Measurements from ENCODE around the gene WNT7A. TPM values are rescaled to one million over a fixed set of nuclear protein-coding genes. Genes with fewer than 3 reads are reported as not detected.

WNT7A gene
- total and polyA plus RNA-seq, 3 donors from 2014 or later: 1.1 to 3.3 (median 1.1) TPM

- 78 to 83% methylated on average over 4 of the region's 4 CpGs for WGBS, 2 donors
- H3K4me3 ChIP-seq: no peak overlapping the region
- no peaks in the 10 kb centered on the region for H3K36me3 ChIP-seq (ENCODE audit: low read depth, missing control alignments)
- DNase-seq: no peak
- H3K27me3 ChIP-seq: no peaks in the 10 kb centered on the region
- TF ChIP-seq CTCF (IDR thresholded peaks at IDR 0.05): no peak
- no peak for TF ChIP-seq POLR2A (IDR thresholded peaks at IDR 0.05)
- H3K4me1 ChIP-seq: no peaks in the 10 kb centered on the region
- no peak overlapping the region for H3K27ac ChIP-seq
- intact Hi-C loops (cut with DNase I; ENCODE audit: low total_unique reads): no loop called here
- H3K9me3 ChIP-seq: no peaks in the 10 kb centered on the region
Observed at GRCh38 chr3:13869761-13870343, 10.0 kb downstream of the WNT7A start.

- H3K4me1 ChIP-seq: no peaks in the 10 kb centered on the region
- no peak overlapping the region for H3K4me3 ChIP-seq
- intact Hi-C loops (cut with DNase I; ENCODE audit: low total_unique reads): no loop called here
- no peaks in the 10 kb centered on the region for H3K36me3 ChIP-seq (ENCODE audit: low read depth, missing control alignments)
- 45 to 66% methylated on average over 2 of the region's 2 CpGs for WGBS, 2 donors
- H3K27ac ChIP-seq: no peak overlapping the region
- DNase-seq: no peak
- TF ChIP-seq CTCF (IDR thresholded peaks at IDR 0.05) (no peak), POLR2A (IDR thresholded peaks at IDR 0.05) (no peak)
- no peaks in the 10 kb centered on the region for H3K9me3 ChIP-seq
- H3K27me3 ChIP-seq: no peaks in the 10 kb centered on the region
Observed at GRCh38 chr3:13868844-13869724, 10.8 kb downstream of the WNT7A start.

- DNase-seq: no peak
- no peak overlapping the region for H3K4me3 ChIP-seq
- no peak overlapping the region for H3K27ac ChIP-seq
- no peak for TF ChIP-seq CTCF (IDR thresholded peaks at IDR 0.05)
- TF ChIP-seq POLR2A (IDR thresholded peaks at IDR 0.05): no peak
- intact Hi-C loops (cut with DNase I; ENCODE audit: low total_unique reads): no loop called here
- no peaks in the 10 kb centered on the region for H3K4me1 ChIP-seq
- H3K36me3 ChIP-seq (ENCODE audit: low read depth, missing control alignments): no peaks in the 10 kb centered on the region
- no peaks in the 10 kb centered on the region for H3K27me3 ChIP-seq
- 68 to 78% methylated on average over 3 of the region's 3 CpGs for WGBS, 2 donors
- no peaks in the 10 kb centered on the region for H3K9me3 ChIP-seq
Observed at GRCh38 chr3:13867732-13868131, 12.1 kb downstream of the WNT7A start.

GRCh38 chr3:13866041-13866965 is 13.6 kb downstream of the WNT7A start:
- Histone ChIP-seq H3K9me3 (no peaks in the 10 kb centered on the region), H3K27me3 (no peaks in the 10 kb centered on the region), H3K4me1 (no peaks in the 10 kb centered on the region), H3K27ac (no peak overlapping the region), H3K4me3 (no peak overlapping the region), H3K36me3 (ENCODE audit: low read depth, missing control alignments) (no peaks in the 10 kb centered on the region)
- DNase-seq: no peak
- TF ChIP-seq CTCF (IDR thresholded peaks at IDR 0.05) (no peak), POLR2A (IDR thresholded peaks at IDR 0.05) (no peak)
- intact Hi-C loops (cut with DNase I; ENCODE audit: low total_unique reads): no loop called here
- WGBS, 2 donors: 47 to 50% methylated on average over 14 of the region's 14 CpGs
